Caco-2 (cell line): ENCODE data around the gene AIG1. TPM values are rescaled to one million over a fixed set of nuclear protein-coding genes. Genes with fewer than 3 reads are reported as not detected.

Experiments used
- BruUV-seq: library from RNA; stranded (reverse); fragments of 400-500 nt; replicated peaks from 2 replicates; lab custom pipeline; 2021; lab: Mats Ljungman, UMichigan
- CTCF ChIA-PET: fragments of 300-600 bp; sonication (Branson Sonifier 250); formaldehyde crosslinking; loops from one replicate; lab custom pipeline; 2022; ENCODE audit warnings: antibody characterized with exemption; lab: Charles Lee
- POLR2A ChIA-PET: fragments of 300-600 bp; sonication (Branson Sonifier 250); formaldehyde crosslinking; loops from one replicate; lab custom pipeline; 2022; ENCODE audit warnings: antibody characterized with exemption; lab: Charles Lee
- DNase-seq, 2 experiments: peaks; one replicate each; pipeline versions ENCODE4 v3.0.0 to v3.0.0-alpha.2; 2020 to 2022
- H3K27me3 ChIP-seq: replicated peaks from 2 replicates; pipeline ENCODE4 v1.6.0; 2011; ENCODE audit warnings: low read length; ENCODE audit not compliant: control insufficient read depth, insufficient read depth
- H3K36me3 ChIP-seq: 2 replicates; pipeline ENCODE4 v1.5.1; 2011; ENCODE audit warnings: low read length; ENCODE audit not compliant: control insufficient read depth, insufficient read depth
- H3K4me1 ChIP-seq: fragments of 250-450 bp; sonication (Bioruptor Pico); 2 replicates; pipeline ENCODE4 v1.5.1; 2020; ENCODE audit warnings: mild to moderate bottlenecking
- H3K4me3 ChIP-seq: 2 replicates; pipeline ENCODE4 v1.5.1; 2011; ENCODE audit warnings: low read depth, mild to moderate bottlenecking, control low read depth, low read length
- H3K9me3 ChIP-seq: fragments of 250-450 bp; sonication (Bioruptor Pico); 2 replicates; pipeline ENCODE4 v1.5.1; 2020; ENCODE audit warnings: mild to moderate bottlenecking, moderate library complexity
- H3K27ac Mint-ChIP-seq: one replicate; pipeline ENCODE4 v1.8.0; 2022; ENCODE audit warnings: mixed read lengths; ENCODE audit not compliant: unreplicated experiment
- H3K27me3 Mint-ChIP-seq: one replicate; pipeline ENCODE4 v1.8.0; 2022; ENCODE audit warnings: mixed read lengths; ENCODE audit not compliant: insufficient read depth, unreplicated experiment
- H3K36me3 Mint-ChIP-seq: one replicate; pipeline ENCODE4 v1.8.0; 2022; ENCODE audit warnings: mild to moderate bottlenecking, mixed read lengths; ENCODE audit not compliant: insufficient read depth, unreplicated experiment
- H3K4me1 Mint-ChIP-seq: one replicate; pipeline ENCODE4 v1.8.0; 2022; ENCODE audit warnings: low read depth, mixed read lengths; ENCODE audit not compliant: unreplicated experiment
- H3K4me3 Mint-ChIP-seq: one replicate; pipeline ENCODE4 v1.8.0; 2022; ENCODE audit warnings: mild to moderate bottlenecking, moderate library complexity, mixed read lengths; ENCODE audit not compliant: unreplicated experiment
- H3K9me3 Mint-ChIP-seq: one replicate; pipeline ENCODE4 v1.8.0; 2022; ENCODE audit warnings: mixed read lengths; ENCODE audit not compliant: unreplicated experiment
- CTCF ChIP-seq, 2 experiments: fragments of 200-600 bp in 1 of 2; IDR thresholded peaks; 1 replicate in 1 of 2; 2 replicates in 1 of 2; pipeline versions ENCODE4 v1.5.1 to v1.8.0; 2011 to 2022; ENCODE audit warnings: antibody characterized with exemption in 1 of 2, control low read depth in 1 of 2, inconsistent platforms in 1 of 2, low read depth in 1 of 2, low read length in 1 of 2, mild to moderate bottlenecking in 1 of 2, moderate library complexity in 1 of 2; ENCODE audit not compliant: insufficient read depth in 1 of 2, severe bottlenecking in 1 of 2, unreplicated experiment in 1 of 2
- intact Hi-C: fragments of 100-400 bp; cut with micrococcal nuclease; formaldehyde crosslinking; loops from one replicate; pipeline ENCODE4 v1.10.0; 2022; ENCODE audit not compliant: unreplicated experiment
- total RNA-seq: library from RNA; stranded (reverse); gene quantifications from 2 replicates; pipeline ENCODE4 v1.2.3, GENCODE V29; 2022

The AIG1 gene
- total RNA-seq, 1 experiment from 2014 or later: 27.6 TPM

GRCh38 chr6:143149771-143150170 is 89.1 kb downstream of the AIG1 start:
- DNase-seq: no peak
- no peaks in the 10 kb centered on the region for H3K9me3 Mint-ChIP-seq

GRCh38 chr6:143150281-143150680 is 89.6 kb downstream of the AIG1 start:
- Histone ChIP-seq H3K36me3 (no peaks in the 10 kb centered on the region), H3K9me3 (no peaks in the 10 kb centered on the region), H3K27me3 (no peaks in the 10 kb centered on the region), H3K4me1 (no peaks in the 10 kb centered on the region), H3K4me3 (no peak overlapping the region)
- BruUV-seq: no TSS peak
- Mint-ChIP-seq H3K9me3 (no peaks in the 10 kb centered on the region), H3K27me3 (no peaks in the 10 kb centered on the region), H3K27ac (no peak overlapping the region), H3K36me3 (no peaks in the 10 kb centered on the region), H3K4me3 (no peak overlapping the region), H3K4me1 (no peaks in the 10 kb centered on the region)
- TF ChIP-seq CTCF (IDR thresholded peaks at IDR 0.05; ENCODE audit: insufficient read depth in 1 of 2, low read depth in 1 of 2, low read length in 1 of 2, severe bottlenecking in 1 of 2, unreplicated experiment in 1 of 2): no peak
- intact Hi-C loops: no loop called here
- POLR2A ChIA-PET: no interaction called here
- CTCF ChIA-PET: no interaction called here
- DNase-seq: no peak

More at GRCh38 chr6:143149771-143150170, 89.1 kb downstream of the AIG1 start:
- H3K4me3 ChIP-seq: no peak overlapping the region
- H3K4me1 Mint-ChIP-seq: no peaks in the 10 kb centered on the region
- H3K27me3 Mint-ChIP-seq: no peaks in the 10 kb centered on the region
- H3K36me3 Mint-ChIP-seq: no peaks in the 10 kb centered on the region
- no TSS peak for BruUV-seq
- no peaks in the 10 kb centered on the region for H3K4me1 ChIP-seq
- intact Hi-C loops: no loop called here
- H3K27me3 ChIP-seq: no peaks in the 10 kb centered on the region
- TF ChIP-seq CTCF (IDR thresholded peaks at IDR 0.05; ENCODE audit: insufficient read depth in 1 of 2, low read depth in 1 of 2, low read length in 1 of 2, severe bottlenecking in 1 of 2, unreplicated experiment in 1 of 2): no peak
- no peak overlapping the region for H3K4me3 Mint-ChIP-seq
- H3K27ac Mint-ChIP-seq: no peak overlapping the region
- ChIA-PET POLR2A (no interaction called here), CTCF (no interaction called here)
- H3K36me3 ChIP-seq: no peaks in the 10 kb centered on the region
- no peaks in the 10 kb centered on the region for H3K9me3 ChIP-seq

GRCh38 chr6:143151381-143151780 is 90.7 kb downstream of the AIG1 start:
- intact Hi-C loops: no loop called here

More at GRCh38 chr6:143151381-143151780, 90.7 kb downstream of the AIG1 start:
- no peak overlapping the region for H3K4me3 ChIP-seq
- CTCF ChIA-PET: no interaction called here
- Mint-ChIP-seq H3K4me1 (no peaks in the 10 kb centered on the region), H3K27ac (no peak overlapping the region), H3K4me3 (no peak overlapping the region), H3K9me3 (no peaks in the 10 kb centered on the region), H3K27me3 (no peaks in the 10 kb centered on the region), H3K36me3 (no peaks in the 10 kb centered on the region)
- no peak for DNase-seq
- no peaks in the 10 kb centered on the region for H3K9me3 ChIP-seq
- no TSS peak for BruUV-seq
- H3K36me3 ChIP-seq: no peaks in the 10 kb centered on the region
- POLR2A ChIA-PET: no interaction called here
- H3K27me3 ChIP-seq: no peaks in the 10 kb centered on the region
- no peak for TF ChIP-seq CTCF (IDR thresholded peaks at IDR 0.05; ENCODE audit: insufficient read depth in 1 of 2, low read depth in 1 of 2, low read length in 1 of 2, severe bottlenecking in 1 of 2, unreplicated experiment in 1 of 2)
- H3K4me1 ChIP-seq: no peaks in the 10 kb centered on the region
